Measurements from ENCODE around the gene KCNG2.

DNA sequence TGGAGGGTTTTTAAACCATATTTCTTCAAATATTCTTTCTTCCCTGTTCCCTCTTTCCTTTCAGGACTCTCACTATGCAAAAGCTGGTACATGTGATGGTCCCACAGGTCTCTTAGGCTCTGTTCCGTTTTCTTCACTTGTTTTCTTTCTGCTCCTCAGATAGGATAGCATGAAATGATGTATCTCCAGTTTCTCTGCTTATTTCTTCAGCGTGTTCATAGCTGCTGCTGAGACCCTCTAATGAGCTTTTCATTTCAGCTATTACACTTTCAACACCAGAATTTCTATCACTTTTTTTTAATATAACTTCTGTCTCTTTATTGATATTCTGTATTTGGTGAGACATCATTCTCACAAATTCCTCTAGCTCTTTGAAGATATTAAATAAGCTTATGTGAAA, 63.9 kb downstream of the KCNG2 start:
- TF ChIP-seq, protein P1, sequence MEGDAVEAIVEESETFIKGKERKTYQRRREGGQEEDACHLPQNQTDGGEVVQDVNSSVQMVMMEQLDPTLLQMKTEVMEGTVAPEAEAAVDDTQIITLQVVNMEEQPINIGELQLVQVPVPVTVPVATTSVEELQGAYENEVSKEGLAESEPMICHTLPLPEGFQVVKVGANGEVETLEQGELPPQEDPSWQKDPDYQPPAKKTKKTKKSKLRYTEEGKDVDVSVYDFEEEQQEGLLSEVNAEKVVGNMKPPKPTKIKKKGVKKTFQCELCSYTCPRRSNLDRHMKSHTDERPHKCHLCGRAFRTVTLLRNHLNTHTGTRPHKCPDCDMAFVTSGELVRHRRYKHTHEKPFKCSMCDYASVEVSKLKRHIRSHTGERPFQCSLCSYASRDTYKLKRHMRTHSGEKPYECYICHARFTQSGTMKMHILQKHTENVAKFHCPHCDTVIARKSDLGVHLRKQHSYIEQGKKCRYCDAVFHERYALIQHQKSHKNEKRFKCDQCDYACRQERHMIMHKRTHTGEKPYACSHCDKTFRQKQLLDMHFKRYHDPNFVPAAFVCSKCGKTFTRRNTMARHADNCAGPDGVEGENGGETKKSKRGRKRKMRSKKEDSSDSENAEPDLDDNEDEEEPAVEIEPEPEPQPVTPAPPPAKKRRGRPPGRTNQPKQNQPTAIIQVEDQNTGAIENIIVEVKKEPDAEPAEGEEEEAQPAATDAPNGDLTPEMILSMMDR (conservative IDR thresholded peaks at IDR 0.05), result no peak
- TF ChIP-seq EZH2 (IDR thresholded peaks at IDR 0.05; ENCODE audit: low read depth), result no peak
